Hematopoietic multipotent progenitor cell (in vitro differentiated cells): ENCODE results near the gene KIF3C. TPM values are rescaled to one million over a fixed set of nuclear protein-coding genes. Genes with fewer than 3 reads are reported as not detected.
"Not testable (repeated sequence)": the region's sequence is repeated elsewhere in the genome, so short reads cannot be mapped to it uniquely, and the experiment has no call there.

Source experiments
- DNase-seq, 3 donors: peaks; one replicate each; pipeline ENCODE4 v3.0.0-alpha.2; 2011 to 2015; ENCODE audit warnings: low read depth in 2 of 3, low spot score in 2 of 3
- total RNA-seq: library from RNA; depleted of rRNA; stranded (reverse); fragments of >200 nt; gene quantifications from one replicate; pipeline ENCODE4 v1.2.3, GENCODE V29; 2012

Gene KIF3C
- total RNA-seq, 1 donor = 8.1 TPM

GRCh38 chr2:26000561-26001082 lies 18.3 kb upstream of the KIF3C start:
- no peak for DNase-seq

- not testable (repeated sequence) for DNase-seq
Measured at GRCh38 chr2:25999406-25999805, 17.1 kb upstream of the KIF3C start.

GRCh38 chr2:25998816-25999383 lies 16.6 kb upstream of the KIF3C start:
- not testable (repeated sequence) for DNase-seq

GRCh38 chr2:25996844-25997243 lies 14.5 kb upstream of the KIF3C start:
- DNase-seq = no peak

GRCh38 chr2:25994509-25994908 lies 12.2 kb upstream of the KIF3C start:
- no peak for DNase-seq

- DNase-seq = no peak
Measured at GRCh38 chr2:25993049-25993448, 10.8 kb upstream of the KIF3C start.

- DNase-seq = no peak
Measured at GRCh38 chr2:25992556-25992955, 10.3 kb upstream of the KIF3C start.

GRCh38 chr2:25991965-25992364 lies 9.7 kb upstream of the KIF3C start:
- DNase-seq = no peak

- DNase-seq = no peak
Measured at GRCh38 chr2:25989154-25989553, 6.9 kb upstream of the KIF3C start.

- no peak for DNase-seq
Measured at GRCh38 chr2:25988134-25988533, 5.8 kb upstream of the KIF3C start.

GRCh38 chr2:25983735-25984134 lies 1.4 kb upstream of the KIF3C start:
- no peak for DNase-seq

- DNase-seq = no peak
Measured at GRCh38 chr2:25982968-25983280, 627 bp upstream of the KIF3C start.

- DNase-seq = no peak
Measured at GRCh38 chr2:25981596-25982272, 563 bp downstream of the KIF3C start.

- no peak for DNase-seq
Measured at GRCh38 chr2:25980951-25981350, 1.3 kb downstream of the KIF3C start.

GRCh38 chr2:25980076-25980887 lies 2.0 kb downstream of the KIF3C start:
- no peak for DNase-seq

GRCh38 chr2:25979001-25979400 lies 3.3 kb downstream of the KIF3C start:
- no peak for DNase-seq

- DNase-seq = no peak
Measured at GRCh38 chr2:25977768-25978167, 4.5 kb downstream of the KIF3C start.

- DNase-seq = no peak
Measured at GRCh38 chr2:25976983-25977741, 5.1 kb downstream of the KIF3C start.

GRCh38 chr2:25972049-25972823 lies 10.1 kb downstream of the KIF3C start:
- no peak for DNase-seq

GRCh38 chr2:25971596-25971995 lies 10.7 kb downstream of the KIF3C start:
- no peak for DNase-seq
